Glutamatergic neuron (in vitro differentiated cells): ENCODE data around the gene NCAM1. TPM values are rescaled to one million over a fixed set of nuclear protein-coding genes. Genes with fewer than 3 reads are reported as not detected.

Experiments used
- DNase-seq: peaks from one replicate; pipeline ENCODE4 v3.0.0; 2022
- H3K27ac Mint-ChIP-seq: one replicate; pipeline ENCODE4 v1.8.0; 2020; ENCODE audit warnings: mild to moderate bottlenecking, mixed read lengths, inconsistent platforms; ENCODE audit not compliant: unreplicated experiment
- H3K27me3 Mint-ChIP-seq: one replicate; pipeline ENCODE4 v1.8.0; 2020; ENCODE audit warnings: mild to moderate bottlenecking, moderate library complexity, mixed read lengths, inconsistent platforms; ENCODE audit not compliant: unreplicated experiment
- H3K36me3 Mint-ChIP-seq: one replicate; pipeline ENCODE4 v1.8.0; 2020; ENCODE audit warnings: mild to moderate bottlenecking, mixed read lengths, inconsistent platforms; ENCODE audit not compliant: unreplicated experiment
- H3K4me1 Mint-ChIP-seq: one replicate; pipeline ENCODE4 v1.8.0; 2020; ENCODE audit warnings: mild to moderate bottlenecking, low read depth, mixed read lengths, inconsistent platforms; ENCODE audit not compliant: unreplicated experiment
- H3K4me3 Mint-ChIP-seq: one replicate; pipeline ENCODE4 v1.8.0; 2020; ENCODE audit warnings: mild to moderate bottlenecking, mixed read lengths, inconsistent platforms; ENCODE audit not compliant: unreplicated experiment
- H3K9me3 Mint-ChIP-seq: one replicate; pipeline ENCODE4 v1.8.0; 2020; ENCODE audit warnings: mild to moderate bottlenecking, moderate library complexity, mixed read lengths, inconsistent platforms; ENCODE audit not compliant: unreplicated experiment
- total RNA-seq: library from RNA; stranded (reverse); fragmentation: NEBNext Ultra II Directional; extraction: Animal tissue kit (Norgen Biotek cat#: 25700); gene quantifications from one replicate; pipeline ENCODE4 v1.2.1, GENCODE V29; 2021; ENCODE audit not compliant: unreplicated experiment
- TF ChIP-seq, protein P1 (sequence below): fragments of 200-600 bp; sonication (generic); IDR thresholded peaks from one replicate; pipeline ENCODE4 v1.5.0; 2021; ENCODE audit not compliant: partially characterized antibody, unreplicated experiment

The NCAM1 gene
- total RNA-seq, 1 donor from 2014 or later: 819 TPM

DNA sequence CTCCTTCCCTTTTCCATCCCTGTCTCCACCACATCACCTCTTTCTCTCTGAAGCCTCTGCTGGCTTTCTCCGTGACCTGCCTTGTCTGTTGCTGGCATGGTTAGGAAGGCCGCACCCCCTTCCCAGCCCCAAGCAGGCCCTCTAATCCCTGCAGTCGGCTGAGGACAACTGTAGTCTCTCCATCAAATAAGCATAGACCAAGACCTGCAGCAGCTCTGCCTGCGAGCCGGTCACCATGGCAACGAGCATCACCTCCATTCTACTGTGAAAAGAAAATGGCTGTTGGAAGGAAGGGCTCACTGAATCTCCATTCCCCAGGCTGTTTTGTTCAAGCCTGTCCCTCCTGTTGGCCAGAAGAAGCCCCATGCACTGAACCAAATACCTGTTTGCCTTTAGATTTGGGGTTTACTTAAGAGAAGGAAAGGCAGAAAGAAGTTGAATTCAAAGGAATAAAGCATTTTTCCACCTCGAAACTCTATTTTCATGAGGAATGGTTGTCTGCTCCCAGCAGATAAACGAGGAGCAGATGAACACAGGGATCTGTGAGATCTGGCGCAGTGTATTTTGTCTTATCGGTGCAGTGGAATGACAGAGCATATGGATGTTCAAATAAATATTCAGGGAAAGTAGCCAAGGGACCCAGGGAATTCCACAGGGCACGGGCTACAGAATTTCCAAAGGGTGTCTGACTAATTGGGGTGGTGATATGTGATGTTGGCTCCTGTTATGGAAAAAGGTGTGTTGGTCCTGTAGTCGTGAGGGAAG lies 240.0 kb downstream of the NCAM1 start:
- Mint-ChIP-seq H3K27ac (peak overlapping the region; percentile 87), H3K27me3 (peaks cover 8% of the 10 kb centered on the region), H3K36me3 (peaks cover 10% of the 10 kb centered on the region), H3K4me1 (peaks cover 69% of the 10 kb centered on the region), H3K9me3 (peaks cover 15% of the 10 kb centered on the region), H3K4me3 (peak overlapping the region; percentile 75)
- DNase-seq: peak; percentile 67
- TF ChIP-seq, protein P1, sequence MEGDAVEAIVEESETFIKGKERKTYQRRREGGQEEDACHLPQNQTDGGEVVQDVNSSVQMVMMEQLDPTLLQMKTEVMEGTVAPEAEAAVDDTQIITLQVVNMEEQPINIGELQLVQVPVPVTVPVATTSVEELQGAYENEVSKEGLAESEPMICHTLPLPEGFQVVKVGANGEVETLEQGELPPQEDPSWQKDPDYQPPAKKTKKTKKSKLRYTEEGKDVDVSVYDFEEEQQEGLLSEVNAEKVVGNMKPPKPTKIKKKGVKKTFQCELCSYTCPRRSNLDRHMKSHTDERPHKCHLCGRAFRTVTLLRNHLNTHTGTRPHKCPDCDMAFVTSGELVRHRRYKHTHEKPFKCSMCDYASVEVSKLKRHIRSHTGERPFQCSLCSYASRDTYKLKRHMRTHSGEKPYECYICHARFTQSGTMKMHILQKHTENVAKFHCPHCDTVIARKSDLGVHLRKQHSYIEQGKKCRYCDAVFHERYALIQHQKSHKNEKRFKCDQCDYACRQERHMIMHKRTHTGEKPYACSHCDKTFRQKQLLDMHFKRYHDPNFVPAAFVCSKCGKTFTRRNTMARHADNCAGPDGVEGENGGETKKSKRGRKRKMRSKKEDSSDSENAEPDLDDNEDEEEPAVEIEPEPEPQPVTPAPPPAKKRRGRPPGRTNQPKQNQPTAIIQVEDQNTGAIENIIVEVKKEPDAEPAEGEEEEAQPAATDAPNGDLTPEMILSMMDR: no peak

DNA sequence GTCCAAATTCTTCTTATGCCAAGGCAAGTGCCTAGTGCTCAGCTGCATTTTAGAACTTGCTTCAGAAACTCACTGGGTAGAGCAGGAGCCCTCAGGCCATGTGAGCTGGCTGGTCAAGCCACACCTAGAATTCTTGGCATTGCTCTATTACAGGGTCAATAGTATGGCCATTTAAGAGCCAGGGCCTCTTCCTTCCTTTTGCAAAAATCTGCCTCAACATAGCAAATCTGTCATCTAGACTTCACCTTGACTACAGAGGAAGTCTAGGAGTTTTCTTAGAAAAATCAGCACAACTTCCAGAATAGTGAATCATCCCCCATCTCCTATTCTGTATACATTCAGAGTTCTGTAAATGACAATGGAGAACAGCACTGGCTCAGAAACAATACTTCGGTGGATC lies 241.2 kb downstream of the NCAM1 start:
- no peak overlapping the region for H3K27ac Mint-ChIP-seq
- H3K4me1 Mint-ChIP-seq: peaks cover 71% of the 10 kb centered on the region
- peaks cover 16% of the 10 kb centered on the region for H3K9me3 Mint-ChIP-seq
- peaks cover 13% of the 10 kb centered on the region for H3K36me3 Mint-ChIP-seq
- H3K27me3 Mint-ChIP-seq: peaks cover 10% of the 10 kb centered on the region
- no peak for DNase-seq
- TF ChIP-seq, protein P1: no peak
- no peak overlapping the region for H3K4me3 Mint-ChIP-seq

DNA sequence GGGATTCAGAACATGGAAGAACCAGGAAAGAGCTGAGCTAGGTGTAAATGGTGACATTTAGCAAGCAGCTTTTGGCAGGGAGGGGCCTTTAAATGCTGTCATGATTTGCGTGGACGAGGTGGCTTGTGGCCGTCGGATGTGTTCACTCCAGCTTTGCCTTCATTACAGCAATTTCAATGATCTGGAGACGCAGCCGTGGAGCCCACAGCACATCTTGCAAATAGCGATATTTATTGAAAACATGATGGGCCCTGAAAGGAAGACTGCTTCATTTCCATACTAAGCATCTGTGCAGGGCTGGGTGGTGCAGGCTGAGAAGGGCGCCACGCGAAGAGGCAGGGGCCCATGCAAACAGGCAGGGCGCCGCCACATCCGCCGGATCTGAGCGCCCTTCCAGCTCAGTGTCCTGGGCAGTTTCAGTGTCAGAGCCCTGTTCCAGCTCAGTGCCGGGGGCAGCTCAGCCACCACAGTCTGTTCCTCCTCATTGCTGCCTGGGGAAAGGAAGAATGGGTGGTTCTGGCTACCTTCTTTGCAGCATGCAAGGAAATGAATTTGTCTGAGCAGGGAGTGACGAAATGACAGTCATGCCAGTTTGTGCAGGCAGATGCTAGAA lies 242.0 kb downstream of the NCAM1 start:
- Mint-ChIP-seq H3K27ac (no peak overlapping the region), H3K4me3 (peak overlapping the region; percentile 47), H3K4me1 (peaks cover 64% of the 10 kb centered on the region), H3K27me3 (peaks cover 13% of the 10 kb centered on the region), H3K36me3 (peaks cover 21% of the 10 kb centered on the region), H3K9me3 (peaks cover 18% of the 10 kb centered on the region)
- no peak for DNase-seq
- TF ChIP-seq, protein P1: no peak

DNA sequence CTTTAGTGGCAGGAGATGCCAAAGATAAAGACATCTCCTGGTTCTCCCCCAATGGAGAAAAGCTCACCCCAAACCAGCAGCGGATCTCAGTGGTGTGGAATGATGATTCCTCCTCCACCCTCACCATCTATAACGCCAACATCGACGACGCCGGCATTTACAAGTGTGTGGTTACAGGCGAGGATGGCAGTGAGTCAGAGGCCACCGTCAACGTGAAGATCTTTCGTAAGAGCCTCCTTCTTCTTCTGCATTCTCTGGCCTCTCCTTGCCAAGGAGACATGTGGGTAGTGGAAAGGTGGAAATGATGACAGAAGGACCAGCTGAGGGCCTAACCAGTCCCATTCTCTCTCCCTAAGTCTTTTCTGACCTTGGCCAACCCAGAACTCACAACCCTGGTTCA lies 243.1 kb downstream of the NCAM1 start:
- Mint-ChIP-seq H3K27ac (peak overlapping the region; percentile 74), H3K4me3 (peak overlapping the region; percentile 39), H3K36me3 (peaks cover 27% of the 10 kb centered on the region), H3K9me3 (peaks cover 17% of the 10 kb centered on the region), H3K27me3 (peaks cover 13% of the 10 kb centered on the region), H3K4me1 (peaks cover 55% of the 10 kb centered on the region)
- TF ChIP-seq, protein P1: no peak
- DNase-seq: no peak

DNA sequence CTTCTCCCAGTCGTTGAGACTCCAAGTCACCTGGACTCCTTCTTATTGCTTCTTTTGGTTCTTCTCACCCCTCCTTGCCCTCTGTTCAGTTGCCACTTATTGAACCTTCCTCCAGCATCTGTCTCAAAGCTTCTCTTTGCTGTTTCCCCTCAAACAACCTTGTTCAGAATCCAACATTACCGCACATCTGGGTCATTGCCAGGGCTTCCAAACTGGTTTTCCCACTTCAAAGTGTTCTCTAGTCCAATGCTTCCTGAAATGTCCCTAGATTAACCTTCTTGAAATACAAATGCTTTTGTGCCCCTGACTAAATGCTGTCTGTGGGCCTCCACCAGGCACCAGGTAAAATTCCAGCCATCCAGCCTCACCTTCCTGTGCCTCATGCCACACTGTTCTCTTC lies 252.3 kb downstream of the NCAM1 start:
- H3K27ac Mint-ChIP-seq: no peak overlapping the region
- H3K4me3 Mint-ChIP-seq: no peak overlapping the region
- DNase-seq: no peak
- peaks cover 40% of the 10 kb centered on the region for H3K36me3 Mint-ChIP-seq
- H3K27me3 Mint-ChIP-seq: peaks cover 3% of the 10 kb centered on the region
- peaks cover 13% of the 10 kb centered on the region for H3K9me3 Mint-ChIP-seq
- TF ChIP-seq, protein P1: no peak
- peaks cover 8% of the 10 kb centered on the region for H3K4me1 Mint-ChIP-seq
